SK-N-DZ (cell line): Measurements from ENCODE around the gene SEPTIN1. TPM values are rescaled to one million over a fixed set of nuclear protein-coding genes. Genes with fewer than 3 reads are reported as not detected.

ENCODE experiments used
- DNase-seq: peaks from one replicate; pipeline ENCODE4 v3.0.0-alpha.2; 2015; ENCODE audit warnings: low spot score
- polyA plus RNA-seq, 2 experiments: library from polyadenylated mRNA; depleted of rRNA; stranded (reverse); fragments of >200 nt; gene quantifications; 2 replicates each; pipeline ENCODE4 v1.2.3, GENCODE V29; 2014

Gene SEPTIN1, protein sequence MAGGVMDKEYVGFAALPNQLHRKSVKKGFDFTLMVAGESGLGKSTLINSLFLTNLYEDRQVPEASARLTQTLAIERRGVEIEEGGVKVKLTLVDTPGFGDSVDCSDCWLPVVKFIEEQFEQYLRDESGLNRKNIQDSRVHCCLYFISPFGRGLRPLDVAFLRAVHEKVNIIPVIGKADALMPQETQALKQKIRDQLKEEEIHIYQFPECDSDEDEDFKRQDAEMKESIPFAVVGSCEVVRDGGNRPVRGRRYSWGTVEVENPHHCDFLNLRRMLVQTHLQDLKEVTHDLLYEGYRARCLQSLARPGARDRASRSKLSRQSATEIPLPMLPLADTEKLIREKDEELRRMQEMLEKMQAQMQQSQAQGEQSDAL
- 2.5 TPM in 1 of 2 replicates, not detected in the other for polyA plus RNA-seq (2014; cell fraction: cytosol; rRNA removed)
- 0.23 and 0.26 TPM in 2 replicates for polyA plus RNA-seq (2014; cell fraction: nucleus; rRNA removed)

GRCh38 chr16:30382111-30382881 lies at the start of gene SEPTIN1:
Gene SEPTIN1, minus strand, starts transcription at chr16:30382561. Its CDS starts 19 bp downstream, at chr16:30382542.
- DNase-seq: no peak

GRCh38 chr16:30430428-30430970 lies 48.1 kb upstream of the SEPTIN1 start:
- DNase-seq: no peak

DNA sequence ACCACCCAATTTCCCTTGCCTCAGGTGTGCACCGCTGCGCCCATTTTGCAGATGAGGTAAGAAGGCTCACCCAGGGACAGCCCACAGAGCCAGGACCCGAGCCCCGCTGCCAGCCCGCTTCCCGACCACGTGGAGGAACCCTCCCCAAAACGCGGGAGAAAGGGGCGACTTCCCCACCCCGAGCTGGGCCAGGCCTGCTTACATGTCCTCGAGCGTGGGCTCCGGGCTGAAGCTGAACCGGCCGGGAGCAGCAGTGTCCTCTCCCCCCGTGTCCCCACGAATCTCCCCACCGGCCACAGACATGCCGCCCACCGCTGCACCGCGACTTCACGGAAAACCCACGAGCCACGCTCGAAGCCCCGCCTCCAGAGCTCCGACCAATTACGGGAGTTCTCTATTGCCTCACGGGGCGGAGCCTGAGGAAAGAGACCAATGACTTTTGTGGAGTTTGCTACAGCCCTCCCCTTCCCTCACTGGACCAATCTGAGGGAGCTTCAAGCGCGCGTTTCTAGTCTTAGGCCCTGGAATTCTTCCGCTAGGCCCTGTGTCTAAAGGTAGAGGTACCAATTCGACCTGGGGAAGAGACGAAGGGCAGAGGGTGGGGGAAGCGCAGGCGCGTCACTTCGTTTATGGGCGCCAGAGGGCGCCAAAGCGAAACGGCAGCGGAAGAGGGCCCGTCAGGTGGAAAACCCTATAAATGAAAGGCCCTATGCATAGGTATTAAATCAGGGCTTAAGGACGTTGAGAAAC lies 47.5 kb upstream of the SEPTIN1 start, which contains the start of gene DCTPP1:
Gene DCTPP1 (minus strand): TSS at position 353 of the 750 bp plus-strand sequence. CDS start 50 bp downstream, at position 303.
- DNase-seq: peak; percentile 100

- no peak for DNase-seq
These were observed 47.0 kb upstream of the SEPTIN1 start for GRCh38 chr16:30429418-30429677.

DNA sequence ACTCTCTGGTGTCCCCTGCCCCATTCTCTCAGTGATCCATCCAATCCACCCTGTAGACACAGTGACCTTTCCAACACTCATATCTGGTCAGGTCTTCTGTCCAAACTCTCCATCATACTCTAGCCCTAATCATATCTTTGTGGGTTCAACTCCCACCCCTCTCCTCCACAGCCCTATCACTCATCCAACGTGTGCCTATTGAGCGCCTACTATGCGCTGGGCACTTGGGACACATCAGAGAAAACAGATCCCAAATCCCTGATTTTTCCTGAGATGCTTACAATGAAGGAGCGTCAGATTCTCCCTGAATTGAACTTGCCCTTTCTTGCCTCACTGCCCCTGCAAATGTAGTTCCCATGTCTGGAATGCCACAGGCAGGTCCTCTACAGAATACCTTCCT lies 45.7 kb upstream of the SEPTIN1 start:
- no peak for DNase-seq

DNA sequence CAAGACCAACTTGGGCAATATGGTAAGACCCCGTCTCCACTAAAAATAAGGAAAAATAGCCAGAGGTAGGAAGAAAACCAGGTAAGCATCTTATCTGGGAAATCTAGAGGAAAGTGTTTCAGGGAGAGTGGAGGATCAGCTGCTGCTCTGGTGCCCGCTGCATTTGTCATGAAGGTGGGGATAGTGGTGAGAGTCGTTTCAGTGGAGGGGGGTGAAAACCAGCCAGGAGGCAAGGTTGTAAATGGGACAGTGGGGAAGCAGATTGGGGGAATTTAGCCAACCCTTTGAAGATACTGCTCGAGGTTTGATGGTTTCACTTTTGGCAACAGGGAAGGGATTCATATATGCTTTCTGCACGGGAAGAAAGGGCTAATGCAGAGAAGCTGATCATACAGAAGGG lies 38.6 kb upstream of the SEPTIN1 start:
- no peak for DNase-seq

DNA sequence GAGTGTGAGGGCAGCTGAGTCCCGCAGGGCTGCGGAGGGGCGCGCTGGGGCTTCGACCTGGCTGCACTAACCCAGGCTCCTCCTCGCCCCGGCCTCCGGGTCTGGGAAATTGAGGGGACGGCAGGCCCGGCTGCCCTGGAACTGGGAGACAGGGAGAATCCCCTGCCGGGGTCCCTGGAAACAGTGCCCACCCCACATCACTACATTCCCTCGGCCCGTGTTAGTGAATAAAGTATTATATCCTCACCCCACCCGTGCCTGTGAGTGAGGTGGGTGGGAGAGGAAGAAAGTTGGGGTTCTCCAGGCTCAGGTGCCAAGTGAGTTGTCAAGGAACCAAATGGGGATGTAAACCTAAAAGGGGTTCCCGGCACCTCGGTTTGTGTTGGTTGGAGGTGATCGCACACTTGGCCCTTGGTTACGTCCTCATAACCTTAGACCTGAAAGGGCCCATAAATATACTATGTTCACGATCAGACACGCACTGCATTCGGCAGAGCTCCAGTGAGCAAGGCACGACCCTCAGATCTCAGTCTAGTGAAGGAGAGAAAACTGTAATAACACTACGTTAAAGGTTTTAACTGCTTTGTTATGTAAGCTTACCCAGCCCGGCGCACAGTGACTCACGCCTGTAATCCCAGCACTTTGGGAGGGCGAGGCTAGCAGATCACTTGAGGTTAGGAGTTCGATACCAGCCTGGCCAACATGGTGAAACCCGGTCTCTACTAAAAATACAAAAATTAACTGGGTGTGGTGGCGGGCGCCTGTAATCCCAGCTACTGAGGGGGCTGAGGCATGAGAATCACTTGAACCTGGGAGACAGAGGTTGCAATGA lies 36.2 kb upstream of the SEPTIN1 start:
- no peak for DNase-seq

DNA sequence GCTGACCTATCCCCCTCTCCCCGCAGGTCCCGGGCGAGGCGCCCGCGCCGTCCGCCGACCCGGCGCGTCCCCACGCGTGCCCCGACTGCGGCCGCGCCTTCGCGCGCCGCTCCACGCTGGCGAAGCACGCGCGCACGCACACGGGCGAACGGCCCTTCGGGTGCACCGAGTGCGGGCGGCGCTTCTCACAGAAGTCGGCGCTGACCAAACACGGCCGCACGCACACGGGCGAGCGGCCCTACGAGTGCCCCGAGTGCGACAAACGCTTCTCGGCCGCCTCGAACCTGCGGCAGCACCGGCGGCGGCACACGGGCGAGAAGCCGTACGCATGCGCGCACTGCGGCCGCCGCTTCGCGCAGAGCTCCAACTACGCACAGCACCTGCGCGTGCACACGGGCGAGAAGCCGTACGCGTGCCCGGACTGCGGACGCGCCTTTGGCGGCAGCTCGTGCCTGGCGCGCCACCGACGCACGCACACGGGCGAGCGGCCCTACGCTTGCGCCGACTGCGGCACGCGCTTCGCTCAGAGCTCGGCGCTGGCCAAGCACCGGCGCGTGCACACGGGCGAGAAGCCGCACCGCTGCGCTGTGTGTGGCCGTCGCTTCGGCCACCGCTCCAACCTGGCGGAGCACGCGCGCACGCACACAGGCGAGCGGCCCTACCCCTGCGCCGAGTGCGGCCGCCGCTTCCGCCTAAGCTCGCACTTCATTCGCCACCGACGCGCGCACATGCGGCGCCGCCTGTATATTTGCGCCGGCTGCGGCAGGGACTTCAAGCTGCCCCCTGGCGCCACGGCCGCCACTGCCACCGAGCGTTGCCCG lies 35.4 kb upstream of the SEPTIN1 start:
- DNase-seq: no peak

DNA sequence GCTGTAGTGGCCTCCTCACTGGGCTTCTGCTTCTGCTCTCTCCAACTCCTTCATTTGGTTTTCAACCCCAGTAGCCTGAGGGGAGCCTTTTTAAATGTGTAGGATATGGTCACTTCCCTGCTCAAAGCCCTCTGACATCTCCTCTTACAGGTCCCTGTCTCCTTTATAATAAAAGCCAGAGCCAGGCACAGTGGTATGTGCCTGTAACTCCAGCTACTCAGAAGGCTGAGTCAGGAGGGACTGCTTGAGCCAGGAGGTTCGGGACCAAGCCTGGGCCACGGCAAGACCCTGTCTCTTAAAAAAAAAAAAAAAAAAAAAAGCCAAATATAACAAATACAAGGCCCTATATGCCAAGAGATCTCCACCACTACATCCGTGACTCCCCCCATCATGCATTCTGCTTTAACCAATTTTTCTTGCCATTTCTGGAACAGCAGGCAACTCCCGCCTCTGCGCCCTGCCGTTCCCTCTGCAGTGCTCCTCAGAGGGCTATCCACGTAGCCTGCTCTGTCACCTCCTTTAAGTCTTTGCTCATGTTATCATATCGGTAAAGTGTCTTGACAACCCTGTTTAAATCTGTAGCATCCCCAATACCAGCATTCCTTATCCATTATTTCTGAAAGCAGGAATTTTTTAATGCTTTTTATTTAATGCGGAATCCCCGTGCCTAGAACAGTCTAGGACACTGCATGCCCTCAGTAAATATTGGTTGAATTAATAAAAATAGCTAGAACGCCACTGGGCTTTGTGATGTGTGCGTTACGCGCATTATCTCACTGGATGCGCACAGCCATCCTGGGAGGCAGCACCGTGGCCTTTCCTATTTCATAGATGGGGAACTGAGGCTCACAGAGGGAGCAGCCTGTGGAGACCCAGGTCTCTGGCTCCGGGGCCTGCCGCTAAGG lies 34.5 kb upstream of the SEPTIN1 start:
- no peak for DNase-seq

DNA sequence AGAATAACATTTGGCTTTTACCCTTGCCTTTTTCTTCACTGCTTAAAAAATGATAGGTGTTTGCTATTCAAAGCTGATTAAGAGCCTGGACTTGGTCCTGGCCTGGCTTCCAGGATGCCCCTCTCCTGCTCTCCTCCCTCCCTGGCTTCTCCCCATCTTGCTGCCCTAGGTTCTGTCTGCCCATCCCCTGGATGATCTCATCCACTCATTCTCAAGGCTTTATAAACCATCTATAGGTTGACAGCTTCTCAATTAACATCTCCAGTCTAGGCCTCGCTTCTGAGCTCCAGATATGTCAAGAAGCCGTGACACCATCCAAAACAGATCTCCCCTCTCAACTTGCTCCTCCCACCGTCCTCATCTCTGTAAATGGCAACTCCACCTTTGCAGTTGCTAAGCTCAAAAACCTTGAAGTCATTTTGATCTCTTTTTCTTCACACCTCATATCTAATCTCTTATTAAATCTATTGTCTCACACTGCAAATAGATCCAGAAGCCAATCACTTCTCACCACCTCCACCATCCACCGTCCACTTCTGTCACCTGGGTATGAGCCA lies 33.8 kb upstream of the SEPTIN1 start:
- DNase-seq: no peak

DNA sequence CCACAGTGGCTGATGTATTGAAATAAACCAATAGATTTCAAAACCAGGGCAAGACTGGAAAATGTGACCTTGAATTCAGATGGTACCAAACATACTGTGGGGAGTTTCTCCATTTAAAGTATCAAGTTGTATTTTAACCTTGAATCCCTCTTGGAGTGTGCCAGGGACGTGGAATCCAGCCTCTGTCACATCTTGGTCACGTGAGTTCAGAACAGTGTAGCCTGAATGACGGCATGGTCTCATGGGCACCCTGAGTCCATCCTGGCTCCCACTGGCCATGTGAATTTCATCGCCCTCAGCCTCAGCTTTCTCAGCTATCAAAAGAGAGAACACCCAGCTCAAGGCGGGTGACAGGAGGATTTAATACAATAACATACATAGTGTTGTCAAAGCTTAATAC lies 31.8 kb upstream of the SEPTIN1 start:
- no peak for DNase-seq

DNA sequence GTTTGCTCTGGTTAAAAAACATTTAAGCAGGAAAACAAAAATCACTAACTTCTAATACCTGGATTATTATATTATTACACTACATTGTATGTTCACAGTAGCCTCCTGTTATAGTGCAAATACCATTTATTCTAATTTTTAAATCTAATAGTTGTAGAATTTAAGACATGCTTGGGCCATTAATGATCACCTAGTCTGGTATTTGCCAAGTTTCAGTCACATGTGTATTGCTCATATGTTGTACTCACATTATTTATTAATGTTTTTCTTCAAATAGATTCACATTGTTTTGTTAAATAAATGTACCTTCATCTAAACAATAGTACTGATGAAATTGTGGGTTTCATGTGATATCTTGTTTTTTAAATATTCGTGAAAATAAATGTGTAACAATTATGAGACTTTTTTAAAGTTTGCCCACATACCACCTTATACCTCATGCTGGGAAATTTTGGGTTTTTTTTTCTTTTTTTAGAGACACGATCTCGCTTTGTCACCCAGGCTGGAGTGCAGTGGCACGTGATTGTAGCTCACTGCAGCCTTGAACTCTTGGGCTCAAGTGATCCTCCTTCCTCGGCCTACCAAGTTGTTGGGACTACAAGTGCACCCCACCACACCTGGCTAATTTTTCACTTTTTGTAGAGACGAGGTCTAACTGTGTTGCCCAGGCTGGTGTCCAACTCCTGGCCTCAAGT lies 30.9 kb upstream of the SEPTIN1 start:
- no peak for DNase-seq

GRCh38 chr16:30409125-30410060 lies 27.0 kb upstream of the SEPTIN1 start:
- DNase-seq: peak; percentile 88

DNA sequence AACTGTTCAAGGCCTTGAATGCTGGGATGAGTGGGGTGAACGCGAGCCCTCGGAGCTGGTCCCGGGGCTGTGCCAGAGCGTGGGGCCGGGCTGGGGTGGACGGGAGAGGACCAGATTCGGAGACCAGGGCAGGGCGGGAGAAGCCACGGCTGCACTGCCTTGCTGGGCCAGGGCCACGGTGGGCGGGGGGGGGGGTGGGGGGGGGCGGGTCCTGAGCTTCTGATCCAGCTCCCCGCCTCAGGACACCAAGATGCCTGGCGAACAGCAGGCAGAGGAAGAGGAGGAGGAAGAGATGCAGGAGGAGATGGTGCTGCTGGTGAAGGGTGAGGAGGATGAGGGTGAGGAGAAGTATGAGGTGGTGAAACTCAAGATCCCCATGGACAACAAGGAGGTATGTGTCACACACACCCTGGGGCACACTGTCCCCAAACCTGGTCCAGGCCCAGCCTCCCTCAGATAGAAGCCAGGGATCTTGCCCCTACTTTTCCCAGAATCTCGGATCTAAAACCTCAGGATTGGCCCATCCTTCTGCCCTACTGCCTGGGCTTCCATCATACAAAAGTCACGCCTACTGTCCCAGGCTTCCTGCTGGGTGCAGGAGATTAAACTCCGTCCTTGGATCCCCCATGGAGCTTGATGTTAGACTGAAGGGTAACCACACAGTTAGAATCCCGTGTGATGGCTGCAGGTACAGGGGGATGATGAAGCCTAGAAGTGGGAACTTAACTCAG lies 25.6 kb upstream of the SEPTIN1 start:
- DNase-seq: peak; percentile 41

- peak; percentile 88 for DNase-seq
These were observed 24.9 kb upstream of the SEPTIN1 start, which contains the start of gene ZNF771 for GRCh38 chr16:30407102-30407803. Gene ZNF771, plus strand, starts transcription at chr16:30407606. Its CDS starts 448 bp downstream, at chr16:30408054.

DNA sequence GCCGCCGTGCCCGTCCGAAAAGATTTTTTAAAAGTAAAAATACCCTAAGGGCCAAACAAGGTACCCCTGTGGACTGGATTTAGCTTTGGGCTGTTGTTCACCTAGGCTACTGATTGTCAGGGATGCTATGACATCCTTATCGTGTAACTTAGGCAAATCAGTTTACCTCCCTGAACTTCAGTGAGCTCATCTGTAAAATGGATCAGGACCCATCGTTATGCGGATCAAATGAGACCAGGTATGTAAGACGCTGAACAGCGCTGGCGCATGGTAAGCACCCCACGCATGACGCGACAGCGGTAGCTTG lies 24.4 kb upstream of the SEPTIN1 start:
- no peak for DNase-seq
